Peyer's patch (tissue), 4 donors: Measurements from ENCODE around the gene RSPH4A. TPM values are rescaled to one million over a fixed set of nuclear protein-coding genes. Genes with fewer than 3 reads are reported as not detected.

Experiments
- DNase-seq, 3 donors: peaks; one replicate each; pipeline ENCODE4 v3.0.0-alpha.2; 2017 to 2019
- H3K27ac ChIP-seq, 4 donors: fragments of 200-600 bp; sonication (generic); one replicate each; pipeline ENCODE4 v1.5.1; 2016 to 2019
- H3K27me3 ChIP-seq, 2 donors: fragments of 200-600 bp; sonication (generic); one replicate each; pipeline ENCODE4 v1.5.1; 2019
- H3K36me3 ChIP-seq, 3 donors: fragments of 200-600 bp; sonication (generic); one replicate each; pipeline ENCODE4 v1.5.1; 2016 to 2019
- H3K4me1 ChIP-seq, 4 donors: fragments of 200-600 bp; sonication (generic); one replicate each; pipeline ENCODE4 v1.5.1; 2016 to 2019
- H3K4me3 ChIP-seq, 4 donors: fragments of 200-600 bp; sonication (generic); 1 replicate in 3 of 4; 2 replicates in 1 of 4; pipeline ENCODE4 v1.5.1; 2016 to 2019; ENCODE audit warnings: mild to moderate bottlenecking in 1 of 4
- H3K9me3 ChIP-seq, 4 donors: fragments of 200-600 bp; sonication (generic); one replicate each; pipeline ENCODE4 v1.5.1; 2016 to 2019; ENCODE audit warnings: mild to moderate bottlenecking in 1 of 4
- CTCF ChIP-seq, 6 experiments: fragments of 450-650 bp in 4 of 6; fragments of 200-600 bp in 2 of 6; sonication (generic) in 1 of 6; IDR thresholded peaks; one replicate each; pipeline ENCODE4 v1.5.1; 2017 to 2019; ENCODE audit warnings: antibody characterized with exemption in 6 of 6, mild to moderate bottlenecking in 3 of 6, moderate library complexity in 1 of 6
- POLR2A ChIP-seq, 2 donors: fragments of 450-650 bp; IDR thresholded peaks; one replicate each; pipeline ENCODE4 v1.5.1; 2017; ENCODE audit warnings: antibody characterized with exemption in 2 of 2, mild to moderate bottlenecking in 2 of 2, moderate library complexity in 2 of 2
- total RNA-seq, 4 donors: library from RNA; depleted of rRNA; stranded (reverse); fragments of >200 nt; gene quantifications; one replicate each; pipeline ENCODE4 v1.1.0, GENCODE V29; 2016

RSPH4A gene
- total RNA-seq, 4 donors from 2014 or later, result 0.35 to 5.0 (median 1.2) TPM

DNA sequence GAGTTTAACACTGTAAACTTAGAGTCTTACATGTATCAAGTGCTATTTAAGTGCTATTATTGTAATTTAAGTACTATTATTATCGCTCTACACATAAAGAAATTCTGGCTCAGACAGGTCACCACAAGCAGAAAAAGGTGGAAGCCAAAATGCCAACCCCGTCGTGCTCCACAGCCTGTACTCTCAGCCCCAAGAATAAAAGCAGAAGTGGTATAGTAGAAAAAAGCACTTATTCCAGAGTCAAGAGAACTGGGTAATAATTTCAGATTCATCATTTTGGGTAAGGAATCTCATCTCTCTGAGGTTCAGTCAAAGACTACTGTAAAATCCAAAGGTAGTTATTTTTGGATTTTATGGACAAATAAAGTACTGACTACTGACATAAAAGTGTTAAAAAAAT, 51.3 kb downstream of the RSPH4A start:
- TF ChIP-seq POLR2A (IDR thresholded peaks at IDR 0.05) (no peak), CTCF (IDR thresholded peaks at IDR 0.05) (no peak)
- DNase-seq, result peak in 1 of 3 donors; percentile 37
- Histone ChIP-seq H3K27ac (peak overlapping the region in 1 of 4 donors; percentile 83), H3K4me1 (peaks cover 0 to 30% (median 9%) of the 10 kb centered on the region in 4 donors), H3K9me3 (no peaks in the 10 kb centered on the region), H3K36me3 (no peaks in the 10 kb centered on the region), H3K27me3 (no peaks in the 10 kb centered on the region), H3K4me3 (peak overlapping the region; percentile 70 to 94 (median 78))

DNA sequence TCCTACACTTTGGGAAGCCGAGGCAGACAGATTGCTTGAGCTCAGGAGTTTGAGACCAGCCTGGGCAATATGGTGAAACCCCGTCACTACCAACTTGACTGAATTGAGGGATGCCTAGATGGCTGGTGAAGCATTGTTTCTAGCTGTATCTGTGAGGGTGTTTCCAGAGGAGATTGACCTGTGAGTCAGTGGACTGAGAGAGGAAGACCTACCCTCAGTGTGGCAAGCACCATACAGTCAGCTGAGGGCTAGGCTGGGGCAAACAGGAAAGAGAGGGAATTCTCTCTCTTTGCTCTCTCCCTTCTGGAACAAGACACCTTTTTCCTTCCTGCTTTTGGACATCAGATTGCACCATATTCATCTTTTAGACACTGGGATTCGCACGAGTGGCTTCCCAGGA, 56.0 kb downstream of the RSPH4A start:
- no peaks in the 10 kb centered on the region for H3K27me3 ChIP-seq
- H3K27ac ChIP-seq, result no peak overlapping the region
- peaks cover 0 to 6% (median 2%) of the 10 kb centered on the region in 4 donors for H3K4me1 ChIP-seq

GRCh38 chr6:116676021-116676420, 59.7 kb downstream of the RSPH4A start:
- Histone ChIP-seq H3K4me1 (peaks cover 0 to 7% (median 0%) of the 10 kb centered on the region in 4 donors), H3K4me3 (no peak overlapping the region), H3K27ac (no peak overlapping the region), H3K9me3 (no peaks in the 10 kb centered on the region), H3K36me3 (no peaks in the 10 kb centered on the region), H3K27me3 (no peaks in the 10 kb centered on the region)
- no peak for DNase-seq
- TF ChIP-seq CTCF (IDR thresholded peaks at IDR 0.05), result no peak
- no peak for TF ChIP-seq POLR2A (IDR thresholded peaks at IDR 0.05)

More for the DNA sequence above, 56.0 kb downstream of the RSPH4A start:
- DNase-seq, result no peak
- H3K36me3 ChIP-seq, result no peaks in the 10 kb centered on the region
- H3K9me3 ChIP-seq, result no peaks in the 10 kb centered on the region
- TF ChIP-seq POLR2A (IDR thresholded peaks at IDR 0.05) (no peak), CTCF (IDR thresholded peaks at IDR 0.05) (no peak)
- no peak overlapping the region for H3K4me3 ChIP-seq

GRCh38 chr6:116680880-116681672, 64.8 kb downstream of the RSPH4A start, which contains the start of gene KPNA5:
TSS of gene KPNA5 (plus strand) at chr6:116681211. CDS start at chr6:116681335, 124 bp downstream.
- peak within 1 kb of the TSS; percentile 77 to 88 (median 81) for H3K4me3 ChIP-seq
- DNase-seq, result peak; percentile 89 to 96 (median 92)
- H3K27me3 ChIP-seq, result no peaks in the 10 kb centered on the region
- H3K4me1 ChIP-seq, result peaks cover 0 to 7% (median 0%) of the 10 kb centered on the region in 4 donors
- H3K27ac ChIP-seq, result peak within 1 kb of the TSS; percentile 86 to 95 (median 88)
- H3K36me3 ChIP-seq, result no peaks in the 10 kb centered on the region
- H3K9me3 ChIP-seq, result no peaks in the 10 kb centered on the region
- TF ChIP-seq CTCF (IDR thresholded peaks at IDR 0.05) (peak in 1 of 6 experiments; percentile 1), POLR2A (IDR thresholded peaks at IDR 0.05) (peak; percentile 25 to 53)

- peaks cover 0 to 7% (median 0%) of the 10 kb centered on the region in 4 donors for H3K4me1 ChIP-seq
- no peaks in the 10 kb centered on the region for H3K27me3 ChIP-seq
- H3K9me3 ChIP-seq, result no peaks in the 10 kb centered on the region
- no peaks in the 10 kb centered on the region for H3K36me3 ChIP-seq
- no peak for TF ChIP-seq CTCF (IDR thresholded peaks at IDR 0.05)
- no peak for TF ChIP-seq POLR2A (IDR thresholded peaks at IDR 0.05)
- peak overlapping the region; percentile 77 to 88 (median 81) for H3K4me3 ChIP-seq
- DNase-seq, result peak in 1 of 3 donors; percentile 48
- peak overlapping the region in 2 of 4 donors; percentile 3 to 95 for H3K27ac ChIP-seq
Measured at GRCh38 chr6:116682334-116682712, 66.0 kb downstream of the RSPH4A start.

Other genes starting within 250 kb of the RSPH4A start
- gene DSE, start 245.5 kb upstream of the RSPH4A start, total RNA-seq, result 10 to 100 TPM; 12.6 to 71.8 (median 16.2) TPM
- 10 to 100 TPM in 1 of 4 donors, 1 to 10 TPM in 1, not detected in 2; 2.0 to 14.0 TPM for gene CALHM6, start 155.1 kb upstream of the RSPH4A start, total RNA-seq
- gene CALHM5, start 104.8 kb upstream of the RSPH4A start, total RNA-seq, result under 1 TPM in 3 of 4 donors, not detected in 1; 0.09 to 0.80 (median 0.53) TPM
- not detected for gene TRAPPC3L, start 70.8 kb upstream of the RSPH4A start, total RNA-seq
- not detected for gene CALHM4, start 62.7 kb upstream of the RSPH4A start, total RNA-seq
- 10 to 100 TPM; 13.3 to 40.4 (median 22.4) TPM for gene RWDD1, start 45.0 kb upstream of the RSPH4A start, total RNA-seq
- 10 to 100 TPM; 11.2 to 24.8 (median 14.3) TPM for gene ZUP1, start 52.3 kb downstream of the RSPH4A start, total RNA-seq
- gene KPNA5, start 64.7 kb downstream of the RSPH4A start, total RNA-seq, result 10 to 100 TPM in 1 of 4 donors, 1 to 10 TPM in 3; 2.8 to 15.7 (median 3.2) TPM
- gene FAM162B, start 149.2 kb downstream of the RSPH4A start, total RNA-seq, result not detected
- not detected for gene GPRC6A, start 212.6 kb downstream of the RSPH4A start, total RNA-seq